Keratinocyte (primary cell): ENCODE measurements around the gene BTBD16. TPM values are rescaled to one million over a fixed set of nuclear protein-coding genes. Genes with fewer than 3 reads are reported as not detected.

Experiments
- DNase-seq: peaks from one replicate; pipeline ENCODE4 v3.0.0-alpha.2; 2011; ENCODE audit warnings: low read depth, missing footprints, low spot score
- FAIRE-seq: peaks from 2 replicates; lab custom pipeline; 2011; peaks lifted over from hg19 to GRCh38; lab: Jason Lieb, UNC
- H2AFZ ChIP-seq: 2 replicates; pipeline ENCODE4 v1.6.0; 2012; ENCODE audit warnings: low read length, control low read depth, inconsistent platforms; ENCODE audit not compliant: control insufficient read depth
- H3K27ac ChIP-seq: 2 replicates; pipeline ENCODE4 v1.5.1; 2011; ENCODE audit warnings: low read length; ENCODE audit not compliant: control insufficient read depth, insufficient read depth
- H3K27me3 ChIP-seq: 3 replicates; pipeline ENCODE4 v1.6.0; 2011; ENCODE audit warnings: low read length; ENCODE audit not compliant: control insufficient read depth, insufficient read depth; ENCODE audit errors: extremely low read depth
- H3K36me3 ChIP-seq, 2 experiments: 2 replicates in 1 of 2; 3 replicates in 1 of 2; pipeline ENCODE4 v1.5.1; 2011; ENCODE audit warnings: low read length in 2 of 2, mild to moderate bottlenecking in 1 of 2; ENCODE audit not compliant: control insufficient read depth in 2 of 2, insufficient read depth in 2 of 2; ENCODE audit errors: extremely low read depth in 1 of 2
- H3K4me1 ChIP-seq: 3 replicates; pipeline ENCODE4 v1.5.1; 2011; ENCODE audit warnings: low read length; ENCODE audit not compliant: control insufficient read depth, insufficient read depth; ENCODE audit errors: extremely low read depth
- H3K4me2 ChIP-seq: 3 replicates; pipeline ENCODE4 v1.6.0; 2011; ENCODE audit warnings: low read depth, low read length; ENCODE audit not compliant: control insufficient read depth, insufficient read depth; ENCODE audit errors: extremely low read depth
- H3K4me3 ChIP-seq, 3 experiments: fragments of 200-600 bp in 1 of 3; sonication (generic) in 1 of 3; 2 replicates in 2 of 3; 3 replicates in 1 of 3; pipeline ENCODE4 v1.5.1; 2011 to 2016; ENCODE audit warnings: low read length in 3 of 3, mild to moderate bottlenecking in 3 of 3, control low read depth in 2 of 3, inconsistent platforms in 1 of 3, low read depth in 1 of 3, mixed read lengths in 1 of 3, mixed run types in 1 of 3, moderate library complexity in 1 of 3; ENCODE audit not compliant: control insufficient read depth in 2 of 3, insufficient read depth in 2 of 3; ENCODE audit errors: extremely low read depth in 1 of 3
- H3K79me2 ChIP-seq: 2 replicates; pipeline ENCODE4 v1.6.0; 2012; ENCODE audit warnings: low read length; ENCODE audit not compliant: control insufficient read depth, insufficient read depth
- H3K9ac ChIP-seq: 3 replicates; pipeline ENCODE4 v1.6.0; 2011; ENCODE audit warnings: low read length; ENCODE audit not compliant: control insufficient read depth, insufficient read depth; ENCODE audit errors: extremely low read depth
- H3K9me1 ChIP-seq: 3 replicates; pipeline ENCODE4 v1.6.0; 2011; ENCODE audit warnings: low read length; ENCODE audit not compliant: control insufficient read depth, insufficient read depth; ENCODE audit errors: extremely low read depth
- H3K9me3 ChIP-seq: 2 replicates; pipeline ENCODE4 v1.5.1; 2012; ENCODE audit warnings: low read depth, low read length; ENCODE audit not compliant: control insufficient read depth
- H4K20me1 ChIP-seq: 3 replicates; pipeline ENCODE4 v1.6.0; 2011; ENCODE audit warnings: low read length; ENCODE audit not compliant: control insufficient read depth, insufficient read depth; ENCODE audit errors: extremely low read depth
- CTCF ChIP-seq, 3 experiments: IDR thresholded peaks in 1 of 3; conservative IDR thresholded peaks in 1 of 3; optimal IDR thresholded peaks in 1 of 3; 2 replicates in 2 of 3; 3 replicates in 1 of 3; pipeline versions ENCODE3 to v1.5.1; 2011; ENCODE audit warnings: low read length in 3 of 3, mild to moderate bottlenecking in 3 of 3, moderate library complexity in 2 of 3, control low read depth in 1 of 3, inconsistent platforms in 1 of 3; ENCODE audit not compliant: insufficient read depth in 2 of 3; ENCODE audit errors: extremely low read depth in 1 of 3
- EZH2 ChIP-seq: IDR thresholded peaks from one replicate; pipeline ENCODE4 v1.6.1; 2012; ENCODE audit warnings: inconsistent platforms, mild to moderate bottlenecking, low read length, moderate library complexity
- dilution Hi-C: fragments of 300-500 bp; cut with MboI; formaldehyde crosslinking; loops from one replicate; pipeline ENCODE4 v1.7.0; 2020; ENCODE audit warnings: low sequenced_read_pairs; ENCODE audit not compliant: extremely low pct_ligation_motif_present
- polyA plus RNA-seq, 5 experiments: library from polyadenylated mRNA; depleted of rRNA in 3 of 5; stranded (reverse) in 3 of 5; stranded (forward) in 1 of 5; unstranded in 1 of 5; fragments of >200 nt; gene quantifications; 1 replicate in 1 of 5; 2 replicates in 3 of 5; 3 replicates in 1 of 5; pipeline versions ENCODE4 v1.2.1 to v1.2.3, GENCODE V29; 2011 to 2012; ENCODE audit warnings: missing spikeins in 2 of 5, low read depth in 1 of 5, low replicate concordance in 1 of 5

Gene BTBD16
- polyA plus RNA-seq, 1 donor (not counting 4 experiments of a cell fraction or from before 2014, with no cell fraction given) = 4.9 TPM

GRCh38 chr10:122311051-122311410 lies 39.9 kb downstream of the BTBD16 start:
- no peak overlapping the region for H3K27ac ChIP-seq

GRCh38 chr10:122311716-122312115 lies 40.6 kb downstream of the BTBD16 start:
- Histone ChIP-seq H3K4me3 (no peak overlapping the region), H3K4me2 (no peak overlapping the region), H4K20me1 (no peaks in the 10 kb centered on the region), H3K4me1 (peaks cover 30% of the 10 kb centered on the region), H3K36me3 (no peaks in the 10 kb centered on the region), H3K9ac (no peak overlapping the region), H2AFZ (no peak overlapping the region), H3K9me1 (no peaks in the 10 kb centered on the region), H3K79me2 (no peaks in the 10 kb centered on the region), H3K9me3 (no peaks in the 10 kb centered on the region), H3K27me3 (no peaks in the 10 kb centered on the region), H3K27ac (no peak overlapping the region)
- no peak for FAIRE-seq
- no peak for TF ChIP-seq EZH2
- dilution Hi-C loops = no loop called here
- DNase-seq = no peak

More at GRCh38 chr10:122311051-122311410, 39.9 kb downstream of the BTBD16 start:
- Histone ChIP-seq H3K9me1 (no peaks in the 10 kb centered on the region), H3K79me2 (no peaks in the 10 kb centered on the region), H3K4me1 (peaks cover 31% of the 10 kb centered on the region), H3K9me3 (no peaks in the 10 kb centered on the region), H2AFZ (no peak overlapping the region), H3K9ac (no peak overlapping the region), H3K36me3 (no peaks in the 10 kb centered on the region), H3K4me3 (no peak overlapping the region), H3K4me2 (no peak overlapping the region), H3K27me3 (no peaks in the 10 kb centered on the region), H4K20me1 (no peaks in the 10 kb centered on the region)
- DNase-seq = no peak
- no peak for FAIRE-seq
- TF ChIP-seq CTCF (optimal IDR thresholded peaks at IDR 0.05 in 1 of 3, IDR thresholded peaks at IDR 0.05 in 1 of 3, conservative IDR thresholded peaks at IDR 0.05 in 1 of 3; ENCODE audit: extremely low read depth in 1 of 3, insufficient read depth in 2 of 3, low read length in 3 of 3) (no peak), EZH2 (no peak)
- dilution Hi-C loops = no loop called here

GRCh38 chr10:122316224-122316884 lies 45.3 kb downstream of the BTBD16 start:
- Histone ChIP-seq H3K27ac (no peak overlapping the region), H3K4me3 (no peak overlapping the region), H3K9ac (no peak overlapping the region), H3K9me1 (no peaks in the 10 kb centered on the region), H3K4me1 (no peaks in the 10 kb centered on the region), H3K36me3 (no peaks in the 10 kb centered on the region), H4K20me1 (no peaks in the 10 kb centered on the region), H3K4me2 (no peak overlapping the region), H3K9me3 (no peaks in the 10 kb centered on the region), H3K79me2 (no peaks in the 10 kb centered on the region), H2AFZ (no peak overlapping the region), H3K27me3 (no peaks in the 10 kb centered on the region)
- TF ChIP-seq CTCF (optimal IDR thresholded peaks at IDR 0.05 in 1 of 3, IDR thresholded peaks at IDR 0.05 in 1 of 3, conservative IDR thresholded peaks at IDR 0.05 in 1 of 3; ENCODE audit: extremely low read depth in 1 of 3, insufficient read depth in 2 of 3, low read length in 3 of 3) (no peak), EZH2 (no peak)
- DNase-seq (no peak), FAIRE-seq (no peak)
- dilution Hi-C loops = no loop called here
